ENCODE measurements around the gene PCNX3. TPM values are rescaled to one million over a fixed set of nuclear protein-coding genes. Genes with fewer than 3 reads are reported as not detected.

The PCNX3 gene
- total RNA-seq, 3 donors from 2014 or later (not counting 1 experiment from before 2014, with no cell fraction given): 101 to 105 (median 102) TPM

- ATAC-seq (no peak), DNase-seq (no peak)
- Mint-ChIP-seq H3K9me3 (no peaks in the 10 kb centered on the region), H3K27me3 (ENCODE audit: low read depth in 2 of 2) (no peaks in the 10 kb centered on the region), H3K4me3 (no peak overlapping the region), H3K36me3 (no peaks in the 10 kb centered on the region), H3K27ac (peak overlapping the region in 1 of 2 donors; percentile 42), H3K4me1 (peaks cover 17 to 31% of the 10 kb centered on the region in 2 donors)
- no peak overlapping the region for H3K4me3 ChIP-seq (ENCODE audit: low read length)
- H3K27ac ChIP-seq (ENCODE audit: low read length): no peak overlapping the region
- H3K9me3 ChIP-seq (ENCODE audit: control insufficient read depth, insufficient read depth, low read length): no peaks in the 10 kb centered on the region
- peaks cover 27% of the 10 kb centered on the region for H3K36me3 ChIP-seq (ENCODE audit: control insufficient read depth, insufficient read depth, low read length)
- H3K4me1 ChIP-seq (ENCODE audit: control insufficient read depth, insufficient read depth, low read length): peaks cover 37% of the 10 kb centered on the region
- intact Hi-C loops (cut with micrococcal nuclease): no loop called here
- no peaks in the 10 kb centered on the region for H3K27me3 ChIP-seq (ENCODE audit: control insufficient read depth, insufficient read depth, low read length)
- TF ChIP-seq CTCF (IDR thresholded peaks at IDR 0.05): no peak
- WGBS (ENCODE audit: insufficient coverage): 93% methylated on average over 106 of the region's 106 CpGs
Observed at GRCh38 chr11:65591939-65592857, 23.4 kb upstream of the PCNX3 start.

- DNase-seq: no peak
- Histone ChIP-seq H3K9me3 (ENCODE audit: control insufficient read depth, insufficient read depth, low read length) (no peaks in the 10 kb centered on the region), H3K27me3 (ENCODE audit: control insufficient read depth, insufficient read depth, low read length) (no peaks in the 10 kb centered on the region), H3K36me3 (ENCODE audit: control insufficient read depth, insufficient read depth, low read length) (peaks cover 34% of the 10 kb centered on the region), H3K27ac (ENCODE audit: low read length) (no peak overlapping the region), H3K4me3 (ENCODE audit: low read length) (no peak overlapping the region), H3K4me1 (ENCODE audit: control insufficient read depth, insufficient read depth, low read length) (peaks cover 29% of the 10 kb centered on the region)
- Mint-ChIP-seq H3K27ac (no peak overlapping the region), H3K4me3 (no peak overlapping the region), H3K27me3 (ENCODE audit: low read depth in 2 of 2) (no peaks in the 10 kb centered on the region), H3K4me1 (peaks cover 10 to 23% of the 10 kb centered on the region in 2 donors), H3K36me3 (no peaks in the 10 kb centered on the region), H3K9me3 (no peaks in the 10 kb centered on the region)
- no peak for TF ChIP-seq CTCF (IDR thresholded peaks at IDR 0.05)
- WGBS (ENCODE audit: insufficient coverage): 91% methylated on average over 22 of the region's 22 CpGs
- ATAC-seq: no peak
- intact Hi-C loops (cut with micrococcal nuclease): loop anchor here (1.0 kb wide), 1 partner anchor 53 kb away; no protein-coding TSS in a partner anchor
Observed at GRCh38 chr11:65592858-65593517, 22.6 kb upstream of the PCNX3 start.

- Histone ChIP-seq H3K4me1 (ENCODE audit: control insufficient read depth, insufficient read depth, low read length) (peaks cover 21% of the 10 kb centered on the region), H3K36me3 (ENCODE audit: control insufficient read depth, insufficient read depth, low read length) (peaks cover 41% of the 10 kb centered on the region), H3K27ac (ENCODE audit: low read length) (no peak overlapping the region), H3K4me3 (ENCODE audit: low read length) (no peak overlapping the region), H3K27me3 (ENCODE audit: control insufficient read depth, insufficient read depth, low read length) (no peaks in the 10 kb centered on the region), H3K9me3 (ENCODE audit: control insufficient read depth, insufficient read depth, low read length) (no peaks in the 10 kb centered on the region)
- H3K36me3 Mint-ChIP-seq: no peaks in the 10 kb centered on the region
- TF ChIP-seq CTCF (IDR thresholded peaks at IDR 0.05): peak; percentile 55
- WGBS (ENCODE audit: insufficient coverage): 91% methylated on average over 26 of the region's 26 CpGs
- no peak overlapping the region for H3K27ac Mint-ChIP-seq
- H3K9me3 Mint-ChIP-seq: no peaks in the 10 kb centered on the region
- DNase-seq (peak; percentile 30 to 70), ATAC-seq (peak; percentile 43 to 50 (median 48))
- H3K4me3 Mint-ChIP-seq: no peak overlapping the region
- peaks cover 2 to 16% of the 10 kb centered on the region in 2 donors for H3K4me1 Mint-ChIP-seq
- H3K27me3 Mint-ChIP-seq (ENCODE audit: low read depth in 2 of 2): no peaks in the 10 kb centered on the region
- intact Hi-C loops (cut with micrococcal nuclease): loop anchor here (1.0 kb wide), 1 partner anchor 53 kb away; no protein-coding TSS in a partner anchor
Observed at GRCh38 chr11:65593518-65594414, 21.8 kb upstream of the PCNX3 start.

Data from natural killer cell (primary cell).